Fibroblast of villous mesenchyme (primary cell): Measurements from ENCODE around the gene MAGI2. TPM values are rescaled to one million over a fixed set of nuclear protein-coding genes. Genes with fewer than 3 reads are reported as not detected.

Source experiments
- DNase-seq: peaks from one replicate; pipeline ENCODE4 v3.0.0-alpha.2; 2010; ENCODE audit warnings: low read depth
- H3K4me3 ChIP-seq: 2 replicates; pipeline ENCODE4 v1.5.1; 2011; ENCODE audit warnings: low read depth, mild to moderate bottlenecking, low read length
- total RNA-seq: library from RNA; depleted of rRNA; stranded (reverse); fragments of >200 nt; gene quantifications from 2 replicates; pipeline ENCODE4 v1.2.3, GENCODE V29; 2012
- TF ChIP-seq, protein P1 (sequence below): IDR thresholded peaks from 2 replicates; pipeline ENCODE4 v1.5.1; 2012; ENCODE audit warnings: low read depth, mild to moderate bottlenecking, low read length; ENCODE audit not compliant: insufficient read depth

The MAGI2 gene
- total RNA-seq, 1 donor: 24.6 TPM

DNA sequence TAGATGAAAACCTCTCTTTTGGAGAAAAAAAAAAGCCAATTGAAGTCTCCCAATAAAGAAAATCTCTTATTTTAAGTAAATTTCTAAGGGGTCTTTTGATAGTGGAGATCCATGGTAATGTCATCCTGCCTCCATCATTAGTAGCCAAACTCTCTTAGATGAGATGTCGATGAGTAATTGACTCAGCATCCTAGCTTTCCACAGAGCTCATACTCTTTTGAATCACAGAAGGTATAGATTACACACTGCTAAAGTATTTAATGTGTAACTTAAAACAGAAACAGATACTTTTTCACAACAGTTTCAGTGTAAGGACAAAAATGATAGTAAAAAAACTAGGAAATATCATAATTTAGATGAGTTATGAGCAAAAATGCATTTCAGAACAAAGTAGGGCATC is 19.4 kb downstream of the MAGI2 start:
- H3K4me3 ChIP-seq: no peak overlapping the region
- DNase-seq: peak; percentile 57
- TF ChIP-seq, protein P1, sequence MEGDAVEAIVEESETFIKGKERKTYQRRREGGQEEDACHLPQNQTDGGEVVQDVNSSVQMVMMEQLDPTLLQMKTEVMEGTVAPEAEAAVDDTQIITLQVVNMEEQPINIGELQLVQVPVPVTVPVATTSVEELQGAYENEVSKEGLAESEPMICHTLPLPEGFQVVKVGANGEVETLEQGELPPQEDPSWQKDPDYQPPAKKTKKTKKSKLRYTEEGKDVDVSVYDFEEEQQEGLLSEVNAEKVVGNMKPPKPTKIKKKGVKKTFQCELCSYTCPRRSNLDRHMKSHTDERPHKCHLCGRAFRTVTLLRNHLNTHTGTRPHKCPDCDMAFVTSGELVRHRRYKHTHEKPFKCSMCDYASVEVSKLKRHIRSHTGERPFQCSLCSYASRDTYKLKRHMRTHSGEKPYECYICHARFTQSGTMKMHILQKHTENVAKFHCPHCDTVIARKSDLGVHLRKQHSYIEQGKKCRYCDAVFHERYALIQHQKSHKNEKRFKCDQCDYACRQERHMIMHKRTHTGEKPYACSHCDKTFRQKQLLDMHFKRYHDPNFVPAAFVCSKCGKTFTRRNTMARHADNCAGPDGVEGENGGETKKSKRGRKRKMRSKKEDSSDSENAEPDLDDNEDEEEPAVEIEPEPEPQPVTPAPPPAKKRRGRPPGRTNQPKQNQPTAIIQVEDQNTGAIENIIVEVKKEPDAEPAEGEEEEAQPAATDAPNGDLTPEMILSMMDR: no peak

DNA sequence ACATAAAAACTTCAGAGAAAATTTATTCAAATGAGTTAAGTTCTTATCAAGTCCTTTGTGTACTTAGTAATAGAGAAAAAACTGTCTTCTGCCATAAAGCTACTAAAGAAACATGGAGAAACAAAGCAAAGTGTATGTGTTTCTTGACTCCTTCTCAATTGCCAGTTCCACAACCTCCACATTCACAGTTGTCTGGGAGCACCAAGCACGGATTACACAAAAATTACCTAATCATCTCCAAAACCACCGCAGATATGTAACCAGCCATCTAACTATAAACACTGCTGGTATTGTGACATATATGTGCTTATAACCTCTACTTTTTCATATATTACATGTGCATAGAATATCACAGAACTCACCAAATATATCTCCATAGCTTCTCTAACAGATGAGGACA is 23.1 kb downstream of the MAGI2 start:
- peak; percentile 73 for DNase-seq
- TF ChIP-seq, protein P1: no peak
- H3K4me3 ChIP-seq: no peak overlapping the region

DNA sequence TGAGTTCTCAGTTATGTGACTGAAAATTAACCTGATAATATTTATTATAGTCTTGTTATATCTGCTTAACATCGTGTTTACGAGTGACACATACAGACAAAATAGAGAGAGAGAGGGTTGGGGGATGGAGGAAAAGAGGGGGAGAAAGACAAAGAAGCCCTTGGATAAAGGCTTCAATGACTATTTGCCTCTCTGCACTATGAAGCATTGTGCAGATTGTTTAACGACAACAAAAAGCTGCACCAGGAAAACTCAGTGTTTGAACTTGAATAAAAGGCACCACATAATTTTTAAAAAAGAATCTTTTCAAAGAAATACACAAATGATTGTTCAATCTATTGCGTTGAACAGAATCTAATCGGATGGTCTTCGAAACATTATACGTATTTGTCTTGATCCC is 27.8 kb downstream of the MAGI2 start:
- H3K4me3 ChIP-seq: no peak overlapping the region
- TF ChIP-seq, protein P1: no peak
- no peak for DNase-seq

DNA sequence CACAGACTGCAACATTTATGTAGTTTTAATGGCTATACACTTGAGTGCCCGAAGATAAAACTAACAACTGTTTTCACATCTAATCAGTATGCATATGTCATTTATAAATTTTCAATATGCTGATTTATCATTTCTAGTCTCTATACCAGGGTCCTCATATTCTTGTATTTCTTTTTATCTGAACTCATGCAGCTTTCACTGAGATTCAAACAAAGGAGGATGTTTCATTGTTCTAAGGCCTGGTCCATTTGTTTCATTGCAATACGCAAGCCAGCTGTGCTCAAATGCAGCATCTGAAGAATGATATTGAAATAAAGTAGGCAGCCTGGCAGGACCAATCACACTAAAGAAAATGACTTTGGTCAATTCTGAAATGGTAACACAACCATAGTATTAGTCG is 31.7 kb downstream of the MAGI2 start:
- TF ChIP-seq, protein P1: no peak
- H3K4me3 ChIP-seq: no peak overlapping the region
- no peak for DNase-seq

DNA sequence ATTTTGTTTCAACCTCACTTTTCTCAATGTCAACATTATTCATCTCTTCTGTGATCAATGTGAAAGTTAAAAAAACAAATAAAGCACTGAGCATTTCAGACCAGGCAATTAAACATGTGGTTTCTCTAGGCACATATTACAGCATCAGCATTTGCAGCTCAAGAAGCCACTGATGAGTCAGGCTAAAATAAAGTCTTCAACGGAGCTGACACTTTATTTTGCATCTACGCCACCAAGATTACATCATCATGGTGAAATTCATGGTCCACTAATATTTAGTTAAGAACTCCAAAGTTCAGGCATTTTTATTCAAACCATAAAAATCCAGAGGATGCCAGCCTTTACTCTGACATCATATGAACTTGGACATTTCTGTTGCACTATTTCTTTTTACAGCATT is 33.0 kb downstream of the MAGI2 start:
- TF ChIP-seq, protein P1: no peak
- H3K4me3 ChIP-seq: no peak overlapping the region
- DNase-seq: peak; percentile 97

DNA sequence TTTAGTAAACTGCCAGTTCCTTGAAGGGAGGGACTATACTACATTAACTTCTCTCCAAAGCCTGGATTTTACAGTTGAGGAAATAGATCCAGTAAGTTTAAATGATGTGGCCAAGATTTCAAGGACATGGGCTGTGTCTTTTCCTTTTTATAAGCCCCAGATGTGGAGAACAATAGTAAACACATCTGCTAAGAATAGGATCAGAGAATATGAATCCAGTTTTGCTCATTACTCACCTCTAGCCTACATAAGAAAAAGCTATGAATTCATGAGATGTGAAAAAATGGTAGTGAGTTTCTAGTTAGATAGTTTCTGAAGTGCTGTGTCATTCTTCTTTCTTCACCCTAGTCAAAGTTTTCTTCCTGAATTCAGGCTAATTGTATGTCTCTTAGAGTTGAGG is 38.6 kb downstream of the MAGI2 start:
- no peak overlapping the region for H3K4me3 ChIP-seq
- DNase-seq: no peak
- TF ChIP-seq, protein P1: no peak

DNA sequence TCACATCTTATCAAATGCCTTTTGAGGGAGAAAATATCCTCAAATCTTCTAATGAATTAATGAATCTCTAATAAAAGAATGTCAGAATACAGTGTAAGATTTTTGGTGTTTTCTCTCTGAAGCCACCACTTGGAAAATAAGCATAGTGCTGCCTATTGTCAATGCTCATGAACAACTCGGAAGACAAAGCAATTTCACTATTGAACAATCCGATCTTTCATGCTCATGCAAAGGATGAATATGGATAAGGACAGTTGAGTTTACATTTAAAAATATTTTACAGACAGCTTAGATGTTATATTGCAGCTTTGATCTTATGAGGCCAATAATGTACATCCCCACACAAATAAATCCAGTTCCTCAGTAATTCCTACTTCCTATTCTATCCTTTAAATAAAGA is 40.6 kb downstream of the MAGI2 start:
- DNase-seq: no peak
- H3K4me3 ChIP-seq: no peak overlapping the region
- TF ChIP-seq, protein P1: no peak
